Umbilical cord (tissue), 2 donors: Measurements from ENCODE around the gene TMOD3. TPM values are rescaled to one million over a fixed set of nuclear protein-coding genes. Genes with fewer than 3 reads are reported as not detected.

Experiments used
- DNase-seq: peaks from one replicate; pipeline ENCODE4 v3.0.0-alpha.2; 2015; ENCODE audit warnings: low spot score
- total RNA-seq: library from RNA; depleted of rRNA; stranded (reverse); fragments of >200 nt; gene quantifications from one replicate; pipeline ENCODE4 v1.2.3, GENCODE V29; 2014; ENCODE audit warnings: low replicate concordance; ENCODE audit not compliant: insufficient read depth

Gene TMOD3
- total RNA-seq, 1 donor from 2014 or later: 53.9 TPM

DNA sequence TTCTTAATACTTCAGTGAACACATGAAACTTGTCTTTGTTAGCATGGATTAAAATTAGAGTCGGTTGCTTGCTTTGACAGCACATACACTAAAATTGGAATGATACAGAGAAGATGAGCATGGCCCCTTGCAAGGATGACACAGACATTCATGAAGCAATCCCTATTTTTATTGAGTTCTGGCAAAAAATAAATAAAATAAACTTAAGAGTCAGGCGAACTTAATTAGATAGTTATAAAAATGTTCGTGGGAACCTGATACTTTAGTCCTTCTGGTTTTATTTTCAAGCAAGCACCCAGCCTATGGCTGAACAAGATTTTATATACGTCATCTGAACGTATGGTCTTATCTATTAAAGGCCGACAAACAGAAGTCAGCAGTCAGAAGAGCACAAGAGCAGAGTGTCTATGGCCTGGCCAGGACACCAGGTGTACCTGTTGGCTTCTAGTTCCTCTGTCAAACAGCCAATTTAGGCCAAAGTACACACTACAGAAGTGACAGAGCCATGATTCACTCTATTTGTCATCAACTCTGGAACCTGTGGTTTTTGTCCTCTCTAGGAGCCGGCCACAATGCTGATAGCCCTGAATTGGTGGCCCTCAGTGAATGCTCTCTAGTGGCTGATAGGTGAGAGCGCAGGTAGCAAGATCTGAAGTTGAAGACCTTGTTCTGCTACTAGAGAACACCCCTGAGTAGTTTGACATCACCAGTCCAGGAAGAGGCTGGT is 77.8 kb downstream of the TMOD3 start:
- no peak for DNase-seq

DNA sequence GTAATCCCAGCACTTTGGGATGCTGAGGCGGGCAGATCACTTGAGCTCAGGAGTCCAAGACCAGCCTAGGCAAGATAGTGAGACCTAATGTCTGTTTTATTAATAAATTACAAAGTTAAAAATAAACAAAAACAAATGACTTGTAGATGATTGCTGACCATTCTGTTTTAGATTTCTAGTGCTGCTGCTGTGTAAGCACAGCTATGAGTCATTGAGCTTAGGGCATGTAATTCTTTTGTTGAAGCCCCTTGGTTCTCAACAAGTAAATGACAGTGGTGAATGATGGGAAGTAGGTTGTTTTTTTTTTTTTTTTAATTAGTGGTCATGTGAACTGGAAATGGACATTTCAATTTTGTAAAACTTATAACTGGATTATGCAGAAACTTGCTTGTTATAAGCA is 78.9 kb downstream of the TMOD3 start:
- no peak for DNase-seq

DNA sequence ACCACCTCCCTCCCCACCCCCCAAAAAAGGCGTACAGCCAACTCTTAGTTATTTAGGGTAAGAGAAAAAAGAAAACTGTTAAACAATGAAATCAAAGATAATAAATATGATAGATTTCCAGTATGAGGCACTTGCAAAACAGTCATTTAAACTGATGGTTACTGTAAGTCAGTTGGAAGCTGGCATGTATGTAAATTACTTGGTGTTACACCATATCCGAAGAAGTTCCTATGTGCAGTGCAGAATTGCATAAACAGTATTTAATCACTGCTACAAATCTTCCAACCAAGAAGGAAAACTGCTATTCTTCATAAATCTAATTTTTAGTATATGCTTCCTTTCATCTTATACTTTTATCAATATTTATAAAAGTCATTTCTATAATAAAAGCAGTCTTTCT is 80.1 kb downstream of the TMOD3 start:
- DNase-seq: no peak

DNA sequence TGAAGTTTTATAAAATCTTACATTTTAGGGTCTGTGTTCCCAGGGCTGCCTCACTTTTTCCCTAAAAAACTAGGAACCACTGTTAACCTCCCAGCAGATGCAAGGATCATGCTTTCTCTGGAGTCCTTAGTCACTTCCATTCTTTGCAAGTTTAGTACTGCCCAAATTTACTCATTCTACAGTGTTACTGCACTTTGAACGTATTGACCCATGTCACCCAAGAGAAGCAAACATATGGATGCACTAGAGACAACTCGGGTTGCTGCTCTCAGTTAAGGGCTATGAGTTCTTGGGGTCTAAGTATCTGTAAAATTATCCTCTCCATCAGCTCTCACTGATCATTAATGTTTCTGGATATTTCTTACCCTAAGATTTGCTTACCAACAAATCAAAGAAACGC is 83.1 kb downstream of the TMOD3 start:
- no peak for DNase-seq

DNA sequence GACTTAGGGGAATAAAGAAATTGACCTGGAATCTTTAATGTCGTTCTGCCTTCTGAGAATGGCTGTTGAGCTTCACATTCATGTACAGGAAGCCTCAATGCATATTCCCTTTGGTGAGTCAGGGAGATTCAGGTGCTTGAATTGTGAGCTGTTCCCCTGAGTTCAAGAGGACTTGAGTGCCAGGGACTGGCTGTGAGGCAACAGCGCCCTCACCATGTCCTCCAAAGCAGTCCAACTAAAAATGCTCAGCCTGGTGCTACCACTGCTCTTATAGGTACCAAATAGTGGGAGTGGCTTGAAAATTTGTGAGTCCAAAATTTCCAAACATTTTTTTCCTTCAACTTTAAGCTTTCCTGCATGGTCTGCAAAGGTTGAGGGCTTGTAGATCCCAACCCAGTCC is 88.0 kb downstream of the TMOD3 start:
- DNase-seq: no peak

DNA sequence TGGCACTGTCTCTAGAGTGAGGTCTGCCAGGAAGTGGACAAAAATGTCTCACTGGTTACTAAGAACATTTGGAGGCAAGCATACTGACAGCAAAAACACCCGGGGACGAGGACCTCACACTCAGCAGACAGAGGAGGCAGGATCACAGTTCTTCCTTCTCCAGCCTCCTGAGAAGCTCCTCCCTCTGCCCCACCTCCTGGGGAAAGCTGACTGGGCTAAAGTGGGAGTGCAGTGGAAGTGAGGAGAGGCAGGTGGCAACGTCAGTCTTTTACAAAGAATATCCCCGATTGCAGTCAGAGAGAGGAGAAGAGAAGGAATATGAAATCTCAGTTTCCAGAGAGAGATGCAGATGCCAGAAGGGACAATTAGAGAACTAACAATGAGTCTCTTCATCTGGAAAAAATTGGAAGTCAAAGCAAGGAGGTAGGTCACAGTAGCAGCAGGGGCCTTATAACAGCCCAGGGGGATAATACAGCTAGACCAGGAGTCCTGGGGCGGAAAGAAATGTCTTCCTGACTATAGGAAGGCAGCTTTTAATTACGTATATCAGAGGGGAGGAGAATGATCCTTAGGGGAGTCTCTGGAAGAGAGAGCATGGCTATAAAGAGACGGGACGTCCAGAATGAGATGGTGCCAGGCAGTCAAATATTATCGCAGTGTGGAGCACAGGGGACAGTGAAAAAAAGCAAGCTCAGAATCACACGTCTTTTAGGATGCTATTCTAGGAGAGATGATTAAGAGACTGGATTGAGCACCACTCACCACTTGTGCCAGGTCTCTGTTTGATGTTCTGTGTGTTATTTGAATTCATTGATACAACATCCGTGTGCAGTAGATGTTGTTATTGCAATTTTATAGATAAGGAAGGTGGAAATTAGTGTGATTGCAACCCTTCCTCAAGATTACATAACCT is 95.0 kb downstream of the TMOD3 start:
- no peak for DNase-seq

DNA sequence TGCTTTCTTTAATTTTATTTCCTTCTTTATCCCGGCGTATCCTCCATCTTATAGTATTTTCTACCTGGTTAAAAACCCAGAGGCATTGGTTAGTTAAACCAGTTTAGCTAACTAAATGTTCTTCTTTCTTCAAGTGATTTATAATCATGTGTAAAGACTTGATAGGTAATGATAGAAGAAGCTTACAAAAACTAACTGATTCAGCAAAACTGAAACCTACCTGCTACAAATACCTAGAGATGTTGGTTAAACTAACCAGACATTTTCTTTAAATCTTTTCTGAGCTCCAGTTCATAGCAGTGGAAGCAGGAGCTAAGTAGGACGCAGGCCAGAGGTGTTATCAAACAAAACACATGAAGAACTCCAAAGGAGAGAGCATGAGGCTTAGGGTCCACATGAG is 97.4 kb downstream of the TMOD3 start:
- no peak for DNase-seq

DNA sequence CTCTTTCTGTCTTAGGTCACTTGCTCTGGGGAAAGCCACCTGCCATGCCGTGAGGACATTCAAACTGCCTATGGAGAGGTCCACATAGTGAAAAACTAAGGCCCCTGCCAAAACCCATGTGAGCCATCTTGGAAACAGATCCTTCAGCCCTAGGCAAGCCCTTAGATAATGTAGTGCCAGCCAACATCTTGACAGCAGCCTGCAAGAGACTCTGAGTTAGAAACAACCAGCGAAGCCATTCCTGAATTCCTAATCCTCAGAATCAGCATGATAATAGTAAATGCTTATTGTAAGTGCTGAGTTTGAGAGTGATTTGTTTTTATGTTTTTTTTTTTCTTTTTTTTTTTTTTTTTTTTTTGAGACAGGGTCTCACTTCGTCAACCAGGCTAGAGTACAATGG is 101.6 kb downstream of the TMOD3 start:
- no peak for DNase-seq

DNA sequence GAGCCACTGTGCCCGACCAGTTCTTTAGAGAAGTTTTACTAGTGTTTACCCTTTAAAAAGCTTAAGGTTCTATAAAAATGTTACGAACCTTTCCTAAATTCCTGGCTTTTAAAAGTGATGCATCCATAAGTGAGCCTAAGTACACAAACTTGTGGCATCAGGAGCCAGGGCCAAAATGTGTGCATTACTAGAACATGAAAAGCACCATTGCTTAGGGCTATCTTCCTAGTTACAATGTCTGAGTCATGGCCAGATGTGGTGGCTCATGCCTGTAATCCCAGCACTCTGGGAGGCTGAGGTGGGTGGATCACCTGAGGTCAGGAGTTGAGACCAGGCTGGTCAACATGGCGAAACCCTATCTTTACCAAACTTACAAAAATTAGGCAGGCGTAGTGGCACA is 102.2 kb downstream of the TMOD3 start:
- no peak for DNase-seq

DNA sequence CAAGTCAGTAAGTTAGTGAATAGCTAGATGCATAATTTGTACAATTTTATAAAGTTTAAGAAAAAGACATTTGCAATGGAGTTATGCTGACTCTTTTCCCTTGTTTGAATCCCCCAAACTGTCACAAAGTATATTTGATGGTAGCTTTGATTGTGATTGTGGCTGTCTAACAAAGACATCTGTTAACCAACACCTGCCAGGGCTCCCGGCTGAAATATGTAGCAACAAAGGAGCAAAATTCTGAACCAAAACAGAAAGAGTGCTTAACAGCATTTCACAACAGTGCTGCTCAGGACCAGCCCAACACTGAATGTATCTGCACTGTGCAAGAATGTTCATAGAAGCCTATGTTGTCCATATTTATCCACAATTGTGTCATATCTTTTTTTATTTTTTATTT is 102.7 kb downstream of the TMOD3 start:
- DNase-seq: no peak

DNA sequence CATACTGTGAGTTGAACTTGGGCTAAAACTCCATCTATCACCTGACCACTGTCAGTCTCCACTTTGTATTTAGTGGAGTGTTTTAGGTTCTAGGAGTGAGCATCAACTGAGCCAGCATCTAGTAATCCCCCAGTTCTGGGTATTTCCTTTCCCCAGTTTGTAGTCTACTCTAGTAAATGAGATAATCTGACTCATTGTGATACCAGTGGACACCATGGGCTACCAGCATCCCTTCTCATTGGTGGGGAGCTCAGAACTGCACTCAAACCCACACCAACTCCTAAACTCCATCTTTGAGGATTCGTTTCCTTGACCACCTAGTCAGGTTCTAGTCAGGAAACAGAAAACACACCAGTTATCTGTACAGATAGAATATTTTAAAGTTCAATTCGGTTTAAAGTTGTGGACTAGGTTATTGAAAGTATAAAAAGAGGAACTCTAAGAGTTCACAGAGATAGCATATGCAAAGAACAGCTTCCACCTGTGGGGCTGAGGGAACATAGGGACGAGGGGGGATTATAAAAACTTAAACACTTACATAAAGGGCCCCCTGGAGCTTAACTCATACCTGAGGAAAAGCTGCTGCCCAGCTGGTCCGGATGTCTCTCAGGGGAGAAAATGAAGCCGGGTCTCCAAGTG is 106.1 kb downstream of the TMOD3 start:
- DNase-seq: no peak

DNA sequence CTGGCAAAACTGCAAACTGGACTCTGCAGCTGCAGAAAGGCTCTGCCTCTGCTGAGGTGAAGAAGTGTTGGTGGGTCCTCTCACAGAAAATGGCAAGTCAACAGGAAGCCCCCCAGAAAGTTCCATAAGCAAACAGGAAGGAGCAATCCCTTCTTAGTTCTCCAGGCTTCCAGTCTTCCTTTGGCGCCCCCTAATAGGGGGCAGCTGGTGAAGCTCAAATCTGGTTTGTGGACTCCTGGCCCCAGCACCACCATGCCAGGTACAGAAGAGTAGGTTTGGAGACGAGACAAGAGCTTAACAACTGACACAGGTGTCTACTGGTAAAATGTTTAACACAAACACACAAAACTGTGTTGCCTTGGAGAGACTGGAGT is 106.6 kb downstream of the TMOD3 start:
- no peak for DNase-seq

DNA sequence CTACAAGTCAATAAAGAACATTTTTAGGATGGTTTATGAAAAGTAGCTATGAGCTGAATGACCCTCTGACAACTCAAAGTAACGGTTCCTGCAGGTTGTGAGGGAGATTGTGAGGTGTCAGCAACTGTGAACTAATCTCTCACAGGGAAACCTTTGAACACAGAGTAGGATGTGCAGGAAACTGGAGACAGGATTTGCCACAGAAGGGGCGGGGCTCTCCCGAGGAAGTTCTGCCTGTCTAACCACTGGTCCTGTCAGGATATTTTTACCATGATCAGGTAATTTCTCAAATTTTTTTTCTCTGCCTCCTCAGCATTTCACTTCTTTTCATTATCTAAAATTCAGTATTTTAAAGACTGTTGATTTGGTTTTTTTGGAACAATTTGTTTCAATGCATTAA is 108.8 kb downstream of the TMOD3 start:
- no peak for DNase-seq

DNA sequence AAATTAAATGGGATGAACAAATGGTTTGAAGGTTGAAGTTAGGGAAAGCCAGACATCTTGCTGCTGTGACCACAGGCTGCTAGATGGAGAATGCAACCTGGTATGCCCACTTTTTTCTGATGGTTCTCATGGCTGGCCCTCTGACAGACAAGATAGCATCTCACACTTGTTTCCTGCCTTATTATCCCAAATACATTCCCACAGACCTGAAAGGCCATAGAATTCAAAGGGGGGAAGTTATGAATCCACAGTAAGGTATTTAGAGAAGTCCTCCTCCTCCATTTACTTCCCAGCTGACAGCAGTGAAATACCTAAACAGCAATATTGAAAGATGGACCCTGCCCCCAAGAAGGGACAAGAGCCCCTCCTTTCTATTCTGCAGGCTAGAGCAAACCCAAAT is 109.8 kb downstream of the TMOD3 start:
- DNase-seq: no peak

DNA sequence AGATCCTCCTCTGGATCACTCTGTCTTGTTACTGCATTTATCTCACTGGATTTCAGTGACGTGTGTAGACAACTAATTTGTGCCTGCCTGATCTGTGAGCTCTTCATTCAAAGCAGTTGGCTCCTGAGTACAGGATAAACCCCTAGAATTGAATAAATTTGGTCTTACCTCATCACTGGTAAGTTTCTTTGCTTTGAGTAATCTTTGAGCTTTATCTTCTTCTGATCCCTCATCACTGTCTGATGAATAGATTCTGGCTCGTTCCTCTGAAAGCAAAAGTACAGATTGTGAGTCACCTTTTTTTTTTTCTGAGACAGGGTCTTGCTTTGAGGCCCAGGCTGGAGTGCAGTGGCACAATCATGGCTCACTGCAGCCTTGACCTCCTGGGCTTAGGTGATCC is 117.7 kb downstream of the TMOD3 start:
- no peak for DNase-seq

DNA sequence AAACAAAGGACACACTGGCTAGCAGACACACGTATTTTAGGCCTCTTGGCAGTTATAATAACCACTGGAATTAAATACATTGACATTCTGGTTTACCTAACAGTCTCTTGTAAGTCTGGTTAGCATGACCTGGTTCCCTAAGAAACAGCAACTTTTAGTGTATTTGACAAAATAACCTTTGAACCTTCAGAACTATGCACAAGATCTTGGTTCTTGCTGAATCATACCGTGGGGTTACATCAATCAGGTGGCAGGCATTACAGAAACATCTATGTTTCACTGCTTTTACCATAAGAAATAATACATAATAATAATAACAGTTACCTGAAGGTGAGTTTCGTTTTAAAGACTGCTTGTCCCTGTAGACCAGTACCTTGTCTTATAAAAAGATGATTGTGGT is 123.4 kb downstream of the TMOD3 start:
- DNase-seq: no peak

DNA sequence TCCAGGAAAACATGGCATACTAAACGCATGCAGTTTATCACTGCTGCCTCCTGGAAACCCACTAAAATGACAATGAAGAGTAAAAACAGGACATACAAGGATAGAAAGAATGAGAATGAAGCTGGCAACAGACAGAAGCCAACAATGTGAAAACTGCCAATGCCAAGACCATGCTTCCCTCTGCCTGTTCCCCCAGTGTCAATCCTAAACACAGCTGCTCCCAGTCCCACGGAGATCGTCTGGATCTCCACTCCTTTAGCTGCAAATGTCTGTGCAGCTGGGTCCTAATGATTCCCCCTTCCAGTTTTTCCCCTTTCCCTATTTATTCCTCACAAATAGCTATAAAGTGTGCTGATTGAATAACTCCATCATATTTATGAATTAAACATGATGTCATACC is 126.1 kb downstream of the TMOD3 start:
- DNase-seq: no peak

Other genes starting within 250 kb of the TMOD3 start
- gene DMXL2, start 206.9 kb upstream of the TMOD3 start, total RNA-seq: 52.5 TPM
- not detected for gene SCG3, start 148.2 kb upstream of the TMOD3 start, total RNA-seq
- gene LYSMD2, start 92.0 kb upstream of the TMOD3 start, total RNA-seq: 8.4 TPM
- 13.7 TPM for gene TMOD2, start 78.1 kb upstream of the TMOD3 start, total RNA-seq
- gene LEO1, start 142.1 kb downstream of the TMOD3 start, total RNA-seq: 17.8 TPM
- 46.7 TPM for gene MAPK6, start 189.6 kb downstream of the TMOD3 start, total RNA-seq